Keratinocyte (primary cell): ENCODE measurements around the gene C1QTNF5.

Source experiments
- EZH2 ChIP-seq: IDR thresholded peaks from one replicate; pipeline ENCODE4 v1.6.1; 2012; ENCODE audit warnings: inconsistent platforms, mild to moderate bottlenecking, low read length, moderate library complexity
- TF ChIP-seq, protein P1 (sequence below), 3 experiments: IDR thresholded peaks in 1 of 3; conservative IDR thresholded peaks in 1 of 3; optimal IDR thresholded peaks in 1 of 3; 2 replicates in 2 of 3; 3 replicates in 1 of 3; pipeline versions ENCODE3 to v1.5.1; 2011; ENCODE audit warnings: low read length in 3 of 3, mild to moderate bottlenecking in 3 of 3, moderate library complexity in 2 of 3, control low read depth in 1 of 3, inconsistent platforms in 1 of 3; ENCODE audit not compliant: insufficient read depth in 2 of 3; ENCODE audit errors: extremely low read depth in 1 of 3

DNA sequence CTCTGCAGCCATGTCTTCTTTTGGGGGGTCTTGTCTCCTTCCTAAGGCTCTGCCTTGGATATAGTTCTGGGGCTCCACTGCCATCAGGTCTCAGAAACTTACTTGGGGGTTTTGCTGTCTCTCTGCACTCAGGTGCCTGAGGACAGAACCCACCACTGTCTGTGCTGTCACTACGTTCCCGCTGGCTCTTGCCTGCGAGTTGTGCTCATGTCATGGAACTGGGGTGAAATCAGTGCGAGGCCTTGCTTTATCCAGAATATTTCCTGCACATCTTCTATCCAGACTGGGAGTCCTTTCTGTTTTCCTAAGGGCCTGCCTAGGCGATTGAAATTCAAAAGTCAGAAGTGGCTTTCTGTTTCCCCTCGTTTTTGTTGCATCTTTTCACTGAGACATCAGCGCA, 47.4 kb upstream of the C1QTNF5 start:
- TF ChIP-seq, protein P1, sequence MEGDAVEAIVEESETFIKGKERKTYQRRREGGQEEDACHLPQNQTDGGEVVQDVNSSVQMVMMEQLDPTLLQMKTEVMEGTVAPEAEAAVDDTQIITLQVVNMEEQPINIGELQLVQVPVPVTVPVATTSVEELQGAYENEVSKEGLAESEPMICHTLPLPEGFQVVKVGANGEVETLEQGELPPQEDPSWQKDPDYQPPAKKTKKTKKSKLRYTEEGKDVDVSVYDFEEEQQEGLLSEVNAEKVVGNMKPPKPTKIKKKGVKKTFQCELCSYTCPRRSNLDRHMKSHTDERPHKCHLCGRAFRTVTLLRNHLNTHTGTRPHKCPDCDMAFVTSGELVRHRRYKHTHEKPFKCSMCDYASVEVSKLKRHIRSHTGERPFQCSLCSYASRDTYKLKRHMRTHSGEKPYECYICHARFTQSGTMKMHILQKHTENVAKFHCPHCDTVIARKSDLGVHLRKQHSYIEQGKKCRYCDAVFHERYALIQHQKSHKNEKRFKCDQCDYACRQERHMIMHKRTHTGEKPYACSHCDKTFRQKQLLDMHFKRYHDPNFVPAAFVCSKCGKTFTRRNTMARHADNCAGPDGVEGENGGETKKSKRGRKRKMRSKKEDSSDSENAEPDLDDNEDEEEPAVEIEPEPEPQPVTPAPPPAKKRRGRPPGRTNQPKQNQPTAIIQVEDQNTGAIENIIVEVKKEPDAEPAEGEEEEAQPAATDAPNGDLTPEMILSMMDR (optimal IDR thresholded peaks at IDR 0.05 in 1 of 3, IDR thresholded peaks at IDR 0.05 in 1 of 3, conservative IDR thresholded peaks at IDR 0.05 in 1 of 3; ENCODE audit: extremely low read depth in 1 of 3, insufficient read depth in 2 of 3, low read length in 3 of 3) = no peak
- TF ChIP-seq EZH2 = no peak
